22Rv1 (cell line): Measurements from ENCODE around the gene CYP27C1.
"Not testable (repeated sequence)": the region's sequence is repeated elsewhere in the genome, so short reads cannot be mapped to it uniquely, and the experiment has no call there.

Source experiments
- H3K27ac ChIP-seq: fragments of 450-650 bp; 2 replicates; pipeline ENCODE4 v1.5.1; 2017
- ZFX ChIP-seq: fragments of 450-650 bp; IDR thresholded peaks from 2 replicates; pipeline ENCODE4 v1.6.1; 2017; ENCODE audit warnings: antibody characterized with exemption, borderline replicate concordance
- TF ChIP-seq, protein P1 (sequence below): fragments of 450-650 bp; IDR thresholded peaks from 2 replicates; pipeline ENCODE4 v1.5.1; 2017; ENCODE audit warnings: mild to moderate bottlenecking

CYP27C1 gene

DNA sequence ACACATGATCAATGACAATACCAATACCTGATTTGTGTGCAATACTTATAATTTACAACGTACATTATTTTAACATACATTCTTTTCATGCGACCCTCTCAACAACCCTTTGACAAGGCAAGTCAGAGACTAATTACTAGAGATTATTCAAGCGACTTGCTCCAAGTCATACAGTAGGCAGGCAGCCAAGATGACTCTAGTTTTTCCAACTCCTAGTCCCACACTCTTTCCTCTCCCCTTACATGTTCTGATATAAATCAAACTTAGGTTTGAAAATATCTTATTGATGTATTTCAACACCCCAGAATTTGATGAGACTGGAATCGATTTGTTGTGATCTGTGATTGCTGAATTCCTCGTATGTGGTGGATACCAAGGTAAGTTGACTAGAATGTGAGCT, 8.0 kb upstream of the CYP27C1 start:
- TF ChIP-seq ZFX, result no peak
- TF ChIP-seq, protein P1, sequence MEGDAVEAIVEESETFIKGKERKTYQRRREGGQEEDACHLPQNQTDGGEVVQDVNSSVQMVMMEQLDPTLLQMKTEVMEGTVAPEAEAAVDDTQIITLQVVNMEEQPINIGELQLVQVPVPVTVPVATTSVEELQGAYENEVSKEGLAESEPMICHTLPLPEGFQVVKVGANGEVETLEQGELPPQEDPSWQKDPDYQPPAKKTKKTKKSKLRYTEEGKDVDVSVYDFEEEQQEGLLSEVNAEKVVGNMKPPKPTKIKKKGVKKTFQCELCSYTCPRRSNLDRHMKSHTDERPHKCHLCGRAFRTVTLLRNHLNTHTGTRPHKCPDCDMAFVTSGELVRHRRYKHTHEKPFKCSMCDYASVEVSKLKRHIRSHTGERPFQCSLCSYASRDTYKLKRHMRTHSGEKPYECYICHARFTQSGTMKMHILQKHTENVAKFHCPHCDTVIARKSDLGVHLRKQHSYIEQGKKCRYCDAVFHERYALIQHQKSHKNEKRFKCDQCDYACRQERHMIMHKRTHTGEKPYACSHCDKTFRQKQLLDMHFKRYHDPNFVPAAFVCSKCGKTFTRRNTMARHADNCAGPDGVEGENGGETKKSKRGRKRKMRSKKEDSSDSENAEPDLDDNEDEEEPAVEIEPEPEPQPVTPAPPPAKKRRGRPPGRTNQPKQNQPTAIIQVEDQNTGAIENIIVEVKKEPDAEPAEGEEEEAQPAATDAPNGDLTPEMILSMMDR, result no peak
- H3K27ac ChIP-seq, result no peak overlapping the region

DNA sequence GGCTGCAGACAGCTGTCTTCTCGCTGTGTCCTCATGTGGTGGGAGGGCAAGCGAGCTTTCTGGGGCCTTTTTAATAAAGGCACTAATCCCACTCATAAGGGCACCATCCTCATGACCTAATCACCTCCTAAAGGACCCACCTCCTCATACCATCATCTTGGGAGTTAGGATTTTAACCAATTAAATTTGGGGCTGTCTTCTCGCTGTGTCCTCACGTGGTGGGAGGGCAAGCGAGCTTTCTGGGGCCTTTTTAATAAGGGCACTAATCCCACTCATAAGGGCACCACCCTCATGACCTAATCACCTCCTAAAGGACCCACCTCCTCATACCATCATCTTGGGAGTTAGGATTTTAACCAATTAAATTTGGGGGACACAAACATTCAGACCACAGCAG, 7.2 kb upstream of the CYP27C1 start:
- not testable (repeated sequence) for H3K27ac ChIP-seq

DNA sequence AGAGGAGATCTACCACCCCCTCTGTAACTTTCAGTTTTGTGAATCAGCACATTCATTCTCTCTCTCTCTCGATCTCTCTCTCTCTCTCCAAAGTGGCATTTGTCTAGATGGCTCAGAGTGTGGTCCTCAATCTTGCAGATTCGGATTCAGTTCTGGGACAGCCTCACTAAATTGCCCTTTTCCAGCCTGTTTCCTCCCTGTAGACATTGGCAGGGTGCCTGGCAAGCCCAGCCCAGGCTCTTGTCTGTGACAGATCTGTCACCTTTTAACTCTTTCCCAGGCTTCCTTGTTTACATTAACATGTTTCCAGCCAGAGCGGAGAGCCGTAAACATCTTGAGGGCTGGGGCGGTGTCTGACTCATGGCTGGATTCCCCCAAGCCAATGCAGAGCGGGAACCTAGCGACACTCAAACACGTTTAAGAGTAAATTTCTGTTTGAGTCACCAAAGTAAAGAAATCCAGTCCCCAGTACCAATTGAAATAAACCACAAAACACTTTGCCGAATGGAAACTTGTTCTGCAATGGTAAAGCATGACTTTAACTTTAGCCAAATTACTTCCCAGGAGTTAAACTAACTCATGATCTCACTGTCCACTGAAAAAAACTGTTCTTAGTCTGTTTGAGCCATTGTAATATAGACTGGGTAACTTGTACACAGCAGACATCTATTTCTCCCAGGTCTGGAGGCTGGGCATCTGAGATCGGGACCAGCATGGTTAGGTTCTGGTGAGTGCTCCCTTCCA, 6.6 kb upstream of the CYP27C1 start:
- no peak for TF ChIP-seq ZFX
- TF ChIP-seq, protein P1, result no peak
- H3K27ac ChIP-seq, result no peak overlapping the region

DNA sequence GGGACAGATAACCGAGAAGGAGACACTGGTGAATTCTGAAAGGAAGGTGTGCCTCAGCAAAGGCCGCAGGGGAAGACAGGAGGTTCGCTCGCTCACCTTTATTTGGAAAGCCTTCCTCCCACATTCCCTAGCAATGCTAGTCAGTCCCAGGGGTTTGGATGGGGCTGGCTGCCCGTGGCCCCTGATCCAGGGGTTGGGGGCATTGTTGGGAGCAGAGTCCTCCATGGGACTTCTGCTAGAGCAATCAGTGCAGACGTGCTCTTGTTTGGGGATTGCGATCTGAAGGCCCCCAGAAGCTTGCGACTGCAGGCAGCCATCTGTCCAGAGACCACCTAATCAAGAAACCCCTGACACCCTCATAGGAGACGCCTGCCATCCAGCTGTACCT, 6.0 kb upstream of the CYP27C1 start:
- H3K27ac ChIP-seq, result no peak overlapping the region
- no peak for TF ChIP-seq ZFX
- TF ChIP-seq, protein P1, result no peak

DNA sequence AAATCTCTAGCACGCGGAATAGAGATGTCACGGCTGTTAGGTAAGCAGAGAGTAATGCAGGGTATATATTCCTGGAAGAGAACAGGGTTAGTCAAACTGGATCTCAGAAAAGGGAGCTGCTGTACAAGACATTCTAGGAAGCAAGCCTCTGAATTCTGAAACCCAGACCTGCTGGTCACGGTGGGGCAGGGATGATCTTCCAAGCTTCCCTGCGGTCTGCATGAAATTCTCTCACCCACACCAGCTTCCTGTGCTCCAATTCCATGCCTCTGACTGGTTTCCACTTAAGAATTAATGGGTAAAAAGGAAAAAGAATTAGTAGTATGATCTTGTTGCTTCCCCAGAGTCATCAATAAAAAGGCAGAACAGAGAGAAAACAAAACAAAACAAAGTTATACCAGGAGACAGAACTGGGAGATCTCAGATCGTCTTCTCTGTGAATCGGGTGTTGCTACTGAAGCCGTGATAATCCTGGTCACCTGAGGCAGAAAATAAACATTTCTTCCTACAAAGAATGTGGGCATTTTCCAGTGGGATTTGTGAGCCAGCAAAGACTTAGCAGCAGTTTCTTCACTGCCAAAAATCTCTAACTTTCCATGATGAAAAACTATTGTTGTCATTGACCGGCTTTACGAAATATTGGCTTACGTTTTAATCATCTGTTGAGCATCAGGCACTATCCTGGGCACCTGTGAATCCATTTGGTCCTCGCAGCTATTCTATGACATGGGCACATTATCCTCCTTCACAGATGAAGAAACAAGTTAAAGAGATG, 5.3 kb upstream of the CYP27C1 start:
- H3K27ac ChIP-seq, result no peak overlapping the region
- TF ChIP-seq, protein P1, result no peak
- no peak for TF ChIP-seq ZFX

DNA sequence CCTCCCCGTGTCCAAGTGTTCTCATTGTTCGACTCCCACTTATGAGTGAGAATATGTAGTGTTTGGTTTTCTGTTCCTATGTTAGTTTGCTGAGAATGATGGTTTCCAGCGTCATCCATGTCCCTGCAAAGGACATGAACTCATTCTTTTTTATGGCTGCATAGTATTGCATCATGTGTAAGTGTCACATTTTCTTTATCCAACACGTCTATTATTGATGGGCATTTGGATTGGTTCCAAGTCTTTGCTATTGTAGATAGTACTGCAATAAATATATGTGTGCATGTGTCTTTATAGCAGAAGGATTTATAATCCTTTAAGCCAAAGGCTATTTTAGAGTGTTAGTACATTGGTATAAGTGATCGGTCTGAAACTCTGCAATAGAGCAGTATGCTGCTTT, 4.0 kb upstream of the CYP27C1 start:
- H3K27ac ChIP-seq, result not testable (repeated sequence)

DNA sequence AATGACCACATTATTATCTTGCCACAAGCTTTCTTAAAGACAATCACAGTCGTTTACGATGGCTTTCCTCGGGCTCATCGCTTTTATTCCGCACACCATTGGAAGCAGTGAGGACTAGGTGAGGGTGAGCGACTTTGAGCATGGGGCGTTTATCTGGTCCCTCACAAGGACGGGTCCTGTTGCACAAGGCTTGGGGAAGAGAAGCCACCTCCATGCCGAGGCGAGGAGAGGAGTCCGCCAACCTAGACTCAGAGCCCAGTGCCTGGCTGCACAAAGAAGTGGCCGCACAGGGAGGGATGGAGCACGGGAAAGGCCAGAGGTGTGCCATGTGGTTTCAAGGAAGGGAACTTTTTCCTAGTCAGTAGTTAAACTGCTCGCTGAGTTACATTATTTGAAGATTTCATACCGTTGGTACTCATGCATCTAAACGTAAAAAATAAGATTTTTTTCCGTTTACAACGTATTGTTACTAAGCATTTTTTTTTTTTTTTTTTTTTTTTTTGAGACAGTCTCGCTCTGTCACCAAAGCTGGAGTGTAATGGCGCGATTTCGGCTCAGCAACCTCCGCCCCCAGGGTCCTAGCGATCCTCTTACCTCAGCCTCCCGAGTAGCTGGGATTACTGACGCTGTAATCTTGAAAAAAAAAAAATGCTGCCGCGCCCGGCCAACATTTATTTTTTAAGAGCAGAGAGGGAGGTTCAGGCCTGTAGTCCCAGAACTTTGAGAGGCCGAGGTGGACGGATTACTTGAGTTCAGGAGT, 849 bp upstream of the CYP27C1 start:
- H3K27ac ChIP-seq, result no peak overlapping the region
- TF ChIP-seq, protein P1, result no peak
- no peak for TF ChIP-seq ZFX
